ENCODE results near the gene NPAS2.

NPAS2 gene

DNA sequence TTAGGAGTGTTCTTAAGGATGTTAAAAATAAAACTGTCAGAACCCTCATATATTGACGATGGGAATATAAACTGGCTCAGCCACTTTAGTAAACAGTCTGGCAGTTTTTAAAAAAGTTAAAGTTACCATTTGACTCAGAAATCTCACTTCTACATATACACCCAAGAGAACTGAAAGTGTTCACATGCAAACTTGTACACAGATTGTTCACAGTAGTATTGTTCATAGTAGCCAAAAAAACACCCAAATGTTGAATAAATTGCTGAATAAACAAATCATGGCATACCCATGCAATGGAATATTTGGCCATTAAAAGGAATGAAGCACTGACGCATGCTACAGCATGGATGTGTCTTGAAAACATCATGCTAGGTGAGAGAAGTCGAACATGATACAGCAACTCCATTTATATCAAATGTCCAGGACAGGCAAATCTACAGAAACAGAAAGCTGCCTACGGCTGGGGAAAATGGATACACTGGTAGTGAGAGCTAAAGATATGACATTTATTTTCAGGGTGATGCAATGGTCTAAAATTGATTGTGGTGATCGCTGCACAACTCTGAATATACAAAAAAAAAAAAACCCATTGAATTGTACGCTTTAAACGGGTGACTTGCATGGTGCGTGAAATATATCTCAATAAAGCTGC, 192.2 kb downstream of the NPAS2 start:
- DNase-seq (ENCODE audit: low read depth, low spot score) = no peak

DNA sequence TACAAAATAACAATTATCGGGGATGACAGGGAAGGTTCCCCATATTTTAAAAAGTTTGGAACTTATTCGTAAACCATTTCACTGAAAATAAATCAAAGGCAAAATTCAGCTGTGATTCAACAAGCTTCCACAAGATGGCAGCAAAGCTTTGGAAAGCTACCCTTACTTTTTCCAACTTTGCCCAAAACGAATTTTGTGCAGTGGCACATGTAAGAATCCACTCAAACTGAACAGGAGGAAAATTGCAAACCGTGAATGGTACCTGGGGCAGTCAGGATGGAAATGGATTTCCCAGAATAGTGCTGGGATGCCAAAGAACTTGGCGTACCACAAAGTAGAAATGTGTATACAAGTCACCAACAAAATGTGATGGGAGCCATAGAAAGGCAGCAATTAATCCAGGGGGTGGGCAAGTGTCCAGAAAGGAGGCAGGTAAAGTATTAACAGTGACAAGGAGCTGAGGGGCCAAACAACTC, 192.8 kb downstream of the NPAS2 start:
- DNase-seq (ENCODE audit: low read depth, low spot score) = no peak

GRCh38 chr2:101014264-101014857, 194.4 kb downstream of the NPAS2 start:
- DNase-seq (ENCODE audit: low read depth, low spot score) = no peak

DNA sequence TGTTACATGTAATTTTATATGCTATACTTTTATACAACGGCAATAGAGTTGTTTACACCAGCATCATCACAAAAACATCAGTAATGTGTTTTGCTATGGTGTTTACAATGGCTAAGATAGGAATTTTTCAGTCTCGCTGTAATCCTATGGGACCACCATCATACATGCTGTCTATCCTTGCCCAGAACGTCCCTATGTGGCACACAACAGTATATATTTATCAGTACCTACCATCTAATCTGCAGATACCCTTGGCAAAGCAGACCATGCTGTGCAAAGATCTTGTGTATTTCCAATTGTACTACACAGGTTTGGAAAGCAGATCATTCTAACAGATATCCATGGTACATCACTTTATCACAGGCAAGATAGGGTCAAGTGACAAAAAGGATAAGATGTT, 197.4 kb downstream of the NPAS2 start:
- no peak for DNase-seq (ENCODE audit: low read depth, low spot score)

- no peak for DNase-seq (ENCODE audit: low read depth, low spot score)
Observed at GRCh38 chr2:101018934-101019333, 199.0 kb downstream of the NPAS2 start.

DNA sequence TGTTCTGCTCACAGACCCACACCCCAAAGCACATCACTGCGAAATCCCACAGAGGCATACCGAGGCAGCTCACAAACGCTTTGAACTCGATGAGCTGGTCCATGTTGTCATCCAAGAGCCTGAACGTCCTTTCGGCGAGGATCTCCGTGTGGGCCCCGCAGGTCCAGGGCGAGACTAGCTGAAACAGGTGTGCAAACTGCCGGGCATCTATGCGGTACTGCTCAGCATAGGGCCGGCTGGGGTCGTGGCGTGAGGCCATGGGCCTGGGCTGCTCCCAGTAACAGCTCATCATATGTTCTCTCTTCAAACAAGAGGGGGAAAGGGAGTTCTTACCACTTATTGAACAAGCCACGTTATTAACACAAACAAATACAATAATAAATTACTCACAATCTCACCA, 202.3 kb downstream of the NPAS2 start:
- no peak for DNase-seq (ENCODE audit: low read depth, low spot score)

DNA sequence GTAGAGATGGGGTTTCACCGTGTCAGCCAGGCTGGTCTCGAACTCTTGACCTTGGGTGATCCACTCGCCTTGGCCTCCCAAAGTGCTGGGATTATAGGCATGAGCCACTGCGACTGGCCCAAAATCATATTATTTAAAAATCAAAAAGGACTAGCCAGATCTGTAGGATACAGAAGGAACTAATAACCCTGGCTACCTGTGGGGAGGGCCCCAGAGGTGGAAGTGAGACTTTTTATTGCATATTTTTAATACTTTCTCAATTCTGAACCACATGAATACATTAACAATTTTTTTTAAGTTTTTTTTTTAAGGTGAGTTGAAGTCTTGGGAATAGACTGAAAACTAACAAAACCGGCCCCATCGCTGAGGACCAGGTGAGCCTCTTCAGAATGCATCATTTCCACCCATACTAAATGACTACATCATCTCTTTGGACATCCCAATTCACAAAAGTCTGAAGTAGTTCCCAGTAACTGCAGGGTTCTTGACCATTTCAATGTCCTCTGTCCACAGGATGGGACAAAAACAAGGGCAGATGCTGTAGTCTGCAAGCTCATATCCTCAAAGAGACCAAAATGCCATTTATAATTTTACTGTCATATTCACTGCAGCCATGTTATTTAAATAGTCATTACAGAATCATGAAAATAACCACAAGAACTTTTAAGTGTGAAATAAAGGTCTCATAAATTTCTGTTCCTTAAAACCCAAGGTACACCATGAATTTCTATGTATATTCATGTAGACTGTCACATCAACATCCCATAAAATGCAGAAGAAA, 203.6 kb downstream of the NPAS2 start:
- no peak for DNase-seq (ENCODE audit: low read depth, low spot score)

GRCh38 chr2:101025561-101025960, 205.6 kb downstream of the NPAS2 start:
- DNase-seq (ENCODE audit: low read depth, low spot score) = no peak

DNA sequence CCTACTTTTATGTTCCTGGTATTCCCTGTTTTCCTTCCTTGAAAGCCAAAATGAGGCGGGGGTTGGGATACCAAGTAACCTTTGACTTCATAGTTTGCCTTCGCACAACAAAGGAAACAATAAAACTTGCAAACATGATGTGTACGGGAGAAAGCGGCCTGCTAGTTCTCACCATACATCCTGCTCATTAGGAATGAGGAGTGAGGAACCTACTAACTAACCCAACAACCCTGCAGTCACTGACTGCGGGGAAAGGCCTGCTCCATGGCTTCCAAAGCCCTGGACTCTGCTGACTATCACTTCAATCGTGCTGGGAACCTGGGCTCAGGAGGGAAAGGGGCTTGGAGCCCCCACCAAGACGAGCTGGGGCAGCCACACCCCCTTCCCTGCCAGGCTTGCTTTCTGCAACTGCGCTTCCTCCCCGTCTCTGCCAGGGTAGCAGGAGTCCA, 206.3 kb downstream of the NPAS2 start:
- DNase-seq (ENCODE audit: low read depth, low spot score) = no peak

DNA sequence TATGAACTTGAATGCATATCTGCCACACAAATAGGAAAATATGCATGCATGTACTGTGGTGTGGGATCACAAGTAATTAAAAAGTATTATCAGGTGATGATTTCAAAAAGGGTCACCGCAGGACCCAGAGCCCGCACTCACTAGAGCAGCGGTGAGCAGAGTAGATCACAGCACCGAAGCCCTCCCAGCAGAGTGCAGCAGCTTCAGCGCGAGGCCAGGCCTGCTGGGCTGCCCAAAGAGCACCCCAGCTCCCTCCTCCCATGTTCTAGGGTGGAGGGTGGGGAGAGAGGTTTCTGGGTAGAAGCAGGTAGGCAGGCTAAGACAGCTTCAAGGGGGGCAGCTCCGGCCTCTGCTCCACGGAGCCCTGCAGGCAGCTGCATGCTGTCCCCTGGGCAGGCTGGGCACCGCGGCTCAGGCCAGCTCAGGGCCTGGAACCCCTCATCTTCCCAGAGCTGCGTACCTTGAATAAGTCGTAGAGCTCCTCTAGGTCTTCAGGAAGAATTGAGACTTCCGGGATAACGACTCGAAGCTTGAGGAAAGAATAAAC, 207.1 kb downstream of the NPAS2 start:
- no peak for DNase-seq (ENCODE audit: low read depth, low spot score)

- DNase-seq (ENCODE audit: low read depth, low spot score) = no peak
Observed at GRCh38 chr2:101027852-101028251, 207.9 kb downstream of the NPAS2 start.

DNA sequence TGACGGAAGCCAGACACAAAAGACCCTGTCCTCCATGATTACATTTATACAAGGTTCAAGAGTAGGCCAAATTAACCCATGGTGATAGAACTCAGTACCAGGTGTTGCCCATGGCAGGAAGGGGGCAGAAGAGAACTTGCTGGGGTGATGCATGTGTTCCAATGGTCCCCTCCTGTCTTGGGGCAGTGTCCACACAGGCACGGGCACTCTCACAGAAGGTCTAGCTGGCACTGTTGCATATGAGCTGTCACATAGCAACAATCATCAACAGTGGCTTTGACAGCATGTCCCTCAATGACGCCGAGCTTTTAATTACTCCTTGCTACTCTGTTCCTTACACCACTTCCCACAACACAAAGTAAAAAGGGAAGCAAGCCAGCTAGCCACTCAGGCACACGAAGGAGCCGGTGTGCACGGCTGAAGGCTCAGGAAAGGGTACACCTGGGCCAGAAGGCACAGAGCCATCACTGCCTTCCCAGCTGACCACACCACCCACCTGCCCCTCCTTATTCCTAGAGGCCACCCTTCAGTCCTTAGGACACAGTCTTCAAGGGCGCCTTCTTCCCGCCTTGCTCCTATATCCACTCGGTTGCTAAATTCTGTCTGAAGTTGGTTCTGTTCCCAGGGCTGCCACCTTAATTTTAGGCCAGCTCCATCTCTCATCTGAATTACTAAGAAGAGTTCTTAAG, 211.1 kb downstream of the NPAS2 start:
- no peak for DNase-seq (ENCODE audit: low read depth, low spot score)

DNA sequence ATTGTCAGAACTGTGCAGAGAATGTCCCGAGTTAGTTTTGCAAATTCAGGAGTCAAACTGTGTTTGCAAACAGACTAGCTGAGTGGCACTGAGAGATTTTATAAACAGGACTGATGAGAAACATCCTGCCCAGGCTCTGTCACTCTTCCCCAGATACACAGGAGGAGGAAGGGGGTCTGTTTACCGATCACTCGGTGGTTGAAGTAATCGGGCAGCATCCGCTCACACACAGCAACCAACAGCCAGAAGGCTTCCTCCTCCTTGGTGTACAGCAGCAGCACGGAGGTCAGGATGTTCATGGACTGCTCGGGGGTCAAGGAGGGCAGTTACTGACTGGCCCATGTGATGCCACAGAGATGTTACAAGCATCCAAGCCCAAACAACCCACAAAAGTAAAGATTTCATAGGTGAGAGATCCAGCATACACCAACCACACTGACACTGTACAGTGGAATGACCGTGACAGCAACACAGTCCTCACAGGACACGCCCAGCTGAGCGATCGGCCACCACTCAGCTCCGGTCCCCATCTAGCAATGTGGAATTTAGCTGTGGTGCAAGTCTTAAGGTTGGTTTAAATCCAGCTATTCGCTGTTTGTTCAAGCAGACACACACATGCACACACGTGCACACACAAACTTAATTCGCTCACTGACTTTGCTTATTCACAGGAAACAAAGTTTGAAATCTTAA, 212.3 kb downstream of the NPAS2 start:
- DNase-seq (ENCODE audit: low read depth, low spot score) = no peak

DNA sequence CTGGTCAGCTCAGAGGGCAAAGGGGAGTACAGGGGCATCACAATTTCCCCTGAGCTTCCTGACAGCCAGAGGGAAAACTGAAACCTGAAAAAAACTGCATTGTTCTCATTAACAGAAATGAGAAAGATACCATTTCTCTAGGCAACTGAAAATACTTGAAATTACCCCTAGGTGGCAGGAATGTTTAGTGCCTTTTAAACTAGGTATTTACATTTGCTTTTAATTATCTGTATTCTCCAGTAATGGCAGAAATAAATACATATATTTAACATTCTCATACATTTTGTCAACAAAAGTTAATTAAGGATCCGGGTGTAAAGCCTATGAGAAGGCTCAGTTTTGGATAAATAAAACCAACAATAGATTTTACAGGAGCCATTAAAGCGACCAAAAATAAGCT, 216.6 kb downstream of the NPAS2 start:
- no peak for DNase-seq (ENCODE audit: low read depth, low spot score)

DNA sequence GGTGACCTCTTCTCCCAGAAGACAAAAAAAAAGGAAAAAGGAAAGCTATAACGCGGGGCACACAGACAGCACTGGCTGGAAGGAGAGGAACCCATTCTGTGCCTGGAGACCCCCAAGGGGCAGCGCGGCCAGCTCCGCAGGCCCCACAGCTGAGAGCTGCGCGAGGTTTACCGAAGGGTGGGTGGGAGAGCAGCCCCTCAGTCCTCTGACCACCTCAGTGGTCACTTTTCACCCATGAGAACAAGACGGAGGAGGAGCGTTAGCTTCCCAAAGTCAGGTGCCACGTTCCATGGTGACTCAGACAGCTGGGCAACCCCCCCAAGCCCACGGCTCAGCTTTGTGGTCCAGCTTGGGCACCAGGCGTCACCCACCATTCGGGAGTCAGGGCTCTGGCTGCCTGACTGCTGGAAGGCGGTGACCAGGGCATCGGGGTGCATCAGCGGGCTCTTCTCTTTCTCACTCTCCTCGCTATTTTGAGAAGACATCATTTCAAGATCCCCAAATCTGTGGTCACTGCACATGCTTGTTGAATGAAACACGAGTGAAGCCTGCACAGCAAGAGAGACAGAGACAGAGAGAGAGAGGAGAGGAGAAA, 217.3 kb downstream of the NPAS2 start:
- no peak for DNase-seq (ENCODE audit: low read depth, low spot score)

GRCh38 chr2:101038455-101039255, 218.7 kb downstream of the NPAS2 start:
- DNase-seq (ENCODE audit: low read depth, low spot score) = no peak

- DNase-seq (ENCODE audit: low read depth, low spot score) = no peak
Observed at GRCh38 chr2:101040072-101040471, 220.1 kb downstream of the NPAS2 start.

- no peak for DNase-seq (ENCODE audit: low read depth, low spot score)
Observed at GRCh38 chr2:101040761-101041160, 220.8 kb downstream of the NPAS2 start.

- DNase-seq (ENCODE audit: low read depth, low spot score) = no peak
Observed at GRCh38 chr2:101041413-101041812, 221.5 kb downstream of the NPAS2 start.

GRCh38 chr2:101045330-101045729, 225.4 kb downstream of the NPAS2 start:
- no peak for DNase-seq (ENCODE audit: low read depth, low spot score)
